Measurements from ENCODE around the gene DIP2A.

DIP2A gene

GRCh38 chr21:46567348-46567747 lies 108.7 kb downstream of the DIP2A start:
- H2BK15ac ChIP-seq (ENCODE audit: low read length): no peak overlapping the region
- H3K4me1 ChIP-seq (ENCODE audit: control insufficient read depth in 2 of 2, insufficient read depth in 1 of 2, low read depth in 1 of 2, low read length in 2 of 2): no peaks in the 10 kb centered on the region
- H2AK5ac ChIP-seq (ENCODE audit: low read depth, low read length): no peak overlapping the region
- H3K79me1 ChIP-seq (ENCODE audit: low read depth, low read length): no peaks in the 10 kb centered on the region
- no peaks in the 10 kb centered on the region for H3K27me3 ChIP-seq (ENCODE audit: control insufficient read depth in 3 of 3, insufficient read depth in 3 of 3, low read depth in 1 of 3, low read length in 3 of 3)
- peak overlapping the region; percentile 37 for H3K23ac ChIP-seq (ENCODE audit: low read depth, low read length, poor library complexity)
- H3K14ac ChIP-seq (ENCODE audit: low read length): no peak overlapping the region
- no peak overlapping the region for H2AFZ ChIP-seq (ENCODE audit: low read length)
- no peak overlapping the region for H4K91ac ChIP-seq (ENCODE audit: low read depth, low read length, poor library complexity)
- no peak overlapping the region for H3K4ac ChIP-seq (ENCODE audit: low read length)
- H3K18ac ChIP-seq (ENCODE audit: low read length): no peak overlapping the region
- H3K27ac ChIP-seq (replicated peaks; ENCODE audit: low read length): no peak overlapping the region
- peaks cover 8 to 14% of the 10 kb centered on the region in 2 donors for H3K9me3 ChIP-seq (replicated peaks in 1 of 2; ENCODE audit: control insufficient read depth in 2 of 2, insufficient read depth in 1 of 2, low read depth in 1 of 2, low read length in 2 of 2)
- H4K8ac ChIP-seq (ENCODE audit: low read depth, low read length): no peak overlapping the region
- H3K4me2 ChIP-seq (ENCODE audit: insufficient read depth, low read length, poor library complexity, severe bottlenecking): no peak overlapping the region
- no peak for DNase-seq (ENCODE audit: low spot score)
- H3K4me3 ChIP-seq (ENCODE audit: low read length in 2 of 2): peak overlapping the region in 1 of 2 donors; percentile 38
- H2BK120ac ChIP-seq (ENCODE audit: low read depth, low read length): no peak overlapping the region
- H2BK12ac ChIP-seq (ENCODE audit: low read length): no peak overlapping the region
- H3K36me3 ChIP-seq (replicated peaks in 1 of 2; ENCODE audit: control insufficient read depth in 2 of 2, insufficient read depth in 2 of 2, low read length in 2 of 2): peaks cover 49 to 98% of the 10 kb centered on the region in 2 donors
- no CpG with 5 or more reads among the region's 15 CpGs for WGBS, 2 donors (ENCODE audit: extremely low coverage in 2 of 2, insufficient read length in 2 of 2, insufficient replicate concordance in 1 of 2)
- no peak overlapping the region for H2BK5ac ChIP-seq (ENCODE audit: low read length)
- H3K9ac ChIP-seq (ENCODE audit: low read depth, low read length, poor library complexity): no peak overlapping the region

- WGBS, 2 donors (ENCODE audit: extremely low coverage in 2 of 2, insufficient read length in 2 of 2, insufficient replicate concordance in 1 of 2): no CpG with 5 or more reads among the region's 4 CpGs
- Histone ChIP-seq H3K14ac (ENCODE audit: low read length) (no peak overlapping the region), H2BK5ac (ENCODE audit: low read length) (no peak overlapping the region), H3K18ac (ENCODE audit: low read length) (no peak overlapping the region), H3K27me3 (ENCODE audit: control insufficient read depth in 3 of 3, insufficient read depth in 3 of 3, low read depth in 1 of 3, low read length in 3 of 3) (no peaks in the 10 kb centered on the region), H3K27ac (replicated peaks; ENCODE audit: low read length) (no peak overlapping the region), H2AK5ac (ENCODE audit: low read depth, low read length) (no peak overlapping the region), H2BK15ac (ENCODE audit: low read length) (no peak overlapping the region), H3K36me3 (replicated peaks in 1 of 2; ENCODE audit: control insufficient read depth in 2 of 2, insufficient read depth in 2 of 2, low read length in 2 of 2) (peaks cover 40 to 98% of the 10 kb centered on the region in 2 donors), H3K9me3 (replicated peaks in 1 of 2; ENCODE audit: control insufficient read depth in 2 of 2, insufficient read depth in 1 of 2, low read depth in 1 of 2, low read length in 2 of 2) (peaks cover 8 to 26% of the 10 kb centered on the region in 2 donors), H3K9ac (ENCODE audit: low read depth, low read length, poor library complexity) (no peak overlapping the region), H3K79me1 (ENCODE audit: low read depth, low read length) (no peaks in the 10 kb centered on the region), H3K23ac (ENCODE audit: low read depth, low read length, poor library complexity) (no peak overlapping the region), H3K4ac (ENCODE audit: low read length) (no peak overlapping the region), H2BK120ac (ENCODE audit: low read depth, low read length) (no peak overlapping the region), H4K91ac (ENCODE audit: low read depth, low read length, poor library complexity) (no peak overlapping the region), H3K4me1 (ENCODE audit: control insufficient read depth in 2 of 2, insufficient read depth in 1 of 2, low read depth in 1 of 2, low read length in 2 of 2) (no peaks in the 10 kb centered on the region), H4K8ac (ENCODE audit: low read depth, low read length) (no peak overlapping the region), H3K4me2 (ENCODE audit: insufficient read depth, low read length, poor library complexity, severe bottlenecking) (no peak overlapping the region), H3K4me3 (ENCODE audit: low read length in 2 of 2) (no peak overlapping the region), H2BK12ac (ENCODE audit: low read length) (no peak overlapping the region), H2AFZ (ENCODE audit: low read length) (no peak overlapping the region)
- DNase-seq (ENCODE audit: low spot score): no peak
Measured at GRCh38 chr21:46568562-46568961, 109.9 kb downstream of the DIP2A start.

DNA sequence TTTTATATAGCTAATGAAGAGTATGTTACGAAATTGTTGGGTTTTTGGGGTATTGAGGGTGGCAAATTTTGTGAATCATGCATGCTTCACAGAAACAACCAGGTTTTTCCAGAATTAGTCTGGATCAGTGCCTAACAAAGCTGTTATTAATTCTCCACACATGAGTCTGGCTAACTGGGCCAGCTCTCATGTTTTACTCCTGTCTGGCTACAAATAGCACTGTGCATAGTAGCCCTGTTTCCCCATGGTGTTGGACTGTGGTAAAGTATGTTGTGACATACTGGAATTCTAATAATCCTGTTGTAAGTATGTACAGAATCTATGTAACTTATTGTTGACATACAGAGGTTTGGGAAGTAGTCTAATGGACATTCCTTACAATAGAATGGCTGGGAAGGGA lies 110.4 kb downstream of the DIP2A start:
- Histone ChIP-seq H3K36me3 (replicated peaks in 1 of 2; ENCODE audit: control insufficient read depth in 2 of 2, insufficient read depth in 2 of 2, low read length in 2 of 2) (peaks cover 38 to 98% of the 10 kb centered on the region in 2 donors), H3K4ac (ENCODE audit: low read length) (no peak overlapping the region)

DNA sequence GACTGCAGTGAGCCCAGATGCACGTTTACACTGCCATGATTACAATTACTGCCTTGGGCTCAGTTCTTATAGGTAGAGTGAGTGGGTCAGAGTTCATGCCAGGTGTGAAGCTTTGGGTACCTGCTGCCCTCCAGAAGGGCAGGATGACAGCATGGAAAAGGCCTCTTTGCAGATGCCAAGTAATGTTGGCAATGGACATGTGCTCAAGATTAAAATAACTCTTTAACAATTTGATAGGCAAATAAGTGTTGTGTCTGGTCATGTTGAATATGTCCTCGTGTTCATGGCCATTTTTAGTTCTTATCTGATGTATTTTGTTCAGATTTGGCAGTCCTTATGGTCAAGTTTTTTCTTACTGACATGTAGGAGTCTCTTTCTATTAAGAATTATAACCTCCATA lies 111.4 kb downstream of the DIP2A start:
- Histone ChIP-seq H4K8ac (ENCODE audit: low read depth, low read length) (no peak overlapping the region), H3K9me3 (replicated peaks in 1 of 2; ENCODE audit: control insufficient read depth in 2 of 2, insufficient read depth in 1 of 2, low read depth in 1 of 2, low read length in 2 of 2) (peaks cover 8 to 38% of the 10 kb centered on the region in 2 donors), H3K4me3 (ENCODE audit: low read length in 2 of 2) (no peak overlapping the region), H3K4me2 (ENCODE audit: insufficient read depth, low read length, poor library complexity, severe bottlenecking) (no peak overlapping the region), H2AFZ (ENCODE audit: low read length) (no peak overlapping the region), H3K27me3 (ENCODE audit: control insufficient read depth in 3 of 3, insufficient read depth in 3 of 3, low read depth in 1 of 3, low read length in 3 of 3) (no peaks in the 10 kb centered on the region), H2BK15ac (ENCODE audit: low read length) (no peak overlapping the region), H3K27ac (replicated peaks; ENCODE audit: low read length) (no peak overlapping the region), H2BK120ac (ENCODE audit: low read depth, low read length) (no peak overlapping the region), H3K79me1 (ENCODE audit: low read depth, low read length) (no peaks in the 10 kb centered on the region), H3K18ac (ENCODE audit: low read length) (no peak overlapping the region), H2BK5ac (ENCODE audit: low read length) (no peak overlapping the region), H3K36me3 (replicated peaks in 1 of 2; ENCODE audit: control insufficient read depth in 2 of 2, insufficient read depth in 2 of 2, low read length in 2 of 2) (peaks cover 31 to 88% of the 10 kb centered on the region in 2 donors), H3K4ac (ENCODE audit: low read length) (no peak overlapping the region), H2BK12ac (ENCODE audit: low read length) (no peak overlapping the region), H4K91ac (ENCODE audit: low read depth, low read length, poor library complexity) (no peak overlapping the region), H3K9ac (ENCODE audit: low read depth, low read length, poor library complexity) (no peak overlapping the region), H3K4me1 (ENCODE audit: control insufficient read depth in 2 of 2, insufficient read depth in 1 of 2, low read depth in 1 of 2, low read length in 2 of 2) (no peaks in the 10 kb centered on the region), H2AK5ac (ENCODE audit: low read depth, low read length) (no peak overlapping the region), H3K23ac (ENCODE audit: low read depth, low read length, poor library complexity) (no peak overlapping the region), H3K14ac (ENCODE audit: low read length) (no peak overlapping the region)
- WGBS, 2 donors (ENCODE audit: extremely low coverage in 2 of 2, insufficient read length in 2 of 2, insufficient replicate concordance in 1 of 2): no CpG with 5 or more reads among the region's 2 CpGs
- DNase-seq (ENCODE audit: low spot score): no peak

More for the DNA sequence above, 110.4 kb downstream of the DIP2A start:
- Histone ChIP-seq H3K23ac (ENCODE audit: low read depth, low read length, poor library complexity) (no peak overlapping the region), H3K18ac (ENCODE audit: low read length) (no peak overlapping the region), H4K91ac (ENCODE audit: low read depth, low read length, poor library complexity) (no peak overlapping the region), H2AK5ac (ENCODE audit: low read depth, low read length) (no peak overlapping the region), H3K14ac (ENCODE audit: low read length) (no peak overlapping the region), H2BK120ac (ENCODE audit: low read depth, low read length) (no peak overlapping the region), H3K4me1 (ENCODE audit: control insufficient read depth in 2 of 2, insufficient read depth in 1 of 2, low read depth in 1 of 2, low read length in 2 of 2) (no peaks in the 10 kb centered on the region), H3K79me1 (ENCODE audit: low read depth, low read length) (no peaks in the 10 kb centered on the region), H3K9me3 (replicated peaks in 1 of 2; ENCODE audit: control insufficient read depth in 2 of 2, insufficient read depth in 1 of 2, low read depth in 1 of 2, low read length in 2 of 2) (peaks cover 8 to 31% of the 10 kb centered on the region in 2 donors), H3K27ac (replicated peaks; ENCODE audit: low read length) (no peak overlapping the region), H2BK5ac (ENCODE audit: low read length) (no peak overlapping the region), H2BK12ac (ENCODE audit: low read length) (no peak overlapping the region), H3K4me3 (ENCODE audit: low read length in 2 of 2) (no peak overlapping the region), H4K8ac (ENCODE audit: low read depth, low read length) (no peak overlapping the region), H3K27me3 (ENCODE audit: control insufficient read depth in 3 of 3, insufficient read depth in 3 of 3, low read depth in 1 of 3, low read length in 3 of 3) (no peaks in the 10 kb centered on the region), H3K9ac (ENCODE audit: low read depth, low read length, poor library complexity) (no peak overlapping the region), H2BK15ac (ENCODE audit: low read length) (no peak overlapping the region), H2AFZ (ENCODE audit: low read length) (no peak overlapping the region), H3K4me2 (ENCODE audit: insufficient read depth, low read length, poor library complexity, severe bottlenecking) (no peak overlapping the region)
- 100% methylated on average over 1 of the region's 1 CpG; no CpG with 5 or more reads in 1 of the 2 donors for WGBS, 2 donors (ENCODE audit: extremely low coverage in 2 of 2, insufficient read length in 2 of 2, insufficient replicate concordance in 1 of 2)
- no peak for DNase-seq (ENCODE audit: low spot score)

Data from neuronal stem cell (in vitro differentiated cells).